SH-SY5Y (cell line): Measurements from ENCODE around the gene ISLR2.

ENCODE experiments used
- GATA2 ChIP-seq: IDR thresholded peaks from 2 replicates; pipeline ENCODE4 v1.6.1; 2011; ENCODE audit warnings: mild to moderate bottlenecking, low read depth, low read length
- GATA3 ChIP-seq: IDR thresholded peaks from 2 replicates; pipeline ENCODE4 v1.6.1; 2011; ENCODE audit warnings: low read depth, mild to moderate bottlenecking, low read length, moderate library complexity

- TF ChIP-seq GATA2 (no peak), GATA3 (no peak)
Observed at GRCh38 chr15:74178326-74179100, 48.1 kb downstream of the ISLR2 start.
